Activated CD4-positive, alpha-beta T cell treated with anti-CD3 and anti-CD28 coated beads, Interleukin-2, amount 50 U/mL, for 16 hours (primary cell): ENCODE results near the gene RWDD1.
"Not testable (repeated sequence)": the region's sequence is repeated elsewhere in the genome, so short reads cannot be mapped to it uniquely, and the experiment has no call there.

Source experiments
- DNase-seq: peaks from one replicate; pipeline ENCODE4 v3.0.0-alpha.2; 2020

The RWDD1 gene

GRCh38 chr6:116561377-116562018 is 9.8 kb upstream of the RWDD1 start:
- peak; percentile 69 for DNase-seq

GRCh38 chr6:116562019-116562403 is 9.3 kb upstream of the RWDD1 start:
- no peak for DNase-seq

- DNase-seq, result no peak
These were observed 8.7 kb upstream of the RWDD1 start for GRCh38 chr6:116562614-116563013.

GRCh38 chr6:116563830-116564229 is 7.5 kb upstream of the RWDD1 start:
- no peak for DNase-seq

- DNase-seq, result no peak
These were observed 7.0 kb upstream of the RWDD1 start for GRCh38 chr6:116564311-116564710.

GRCh38 chr6:116564921-116565872 is 6.1 kb upstream of the RWDD1 start:
- no peak for DNase-seq

GRCh38 chr6:116568111-116568510 is 3.2 kb upstream of the RWDD1 start:
- DNase-seq, result no peak

- DNase-seq, result no peak
These were observed 2.2 kb upstream of the RWDD1 start for GRCh38 chr6:116568821-116569755.

GRCh38 chr6:116571683-116572000 is 338 bp downstream of the RWDD1 start:
- no peak for DNase-seq

GRCh38 chr6:116572162-116572561 is 858 bp downstream of the RWDD1 start:
- DNase-seq, result peak; percentile 23

GRCh38 chr6:116575227-116575626 is 3.9 kb downstream of the RWDD1 start:
- no peak for DNase-seq

GRCh38 chr6:116577486-116577885 is 6.2 kb downstream of the RWDD1 start:
- DNase-seq, result no peak

- DNase-seq, result no peak
These were observed 7.0 kb downstream of the RWDD1 start for GRCh38 chr6:116578335-116578734.

GRCh38 chr6:116579143-116579542 is 7.8 kb downstream of the RWDD1 start:
- DNase-seq, result no peak

GRCh38 chr6:116580198-116580597 is 8.9 kb downstream of the RWDD1 start:
- DNase-seq, result no peak

- no peak for DNase-seq
These were observed 15.0 kb downstream of the RWDD1 start for GRCh38 chr6:116586276-116586675.

GRCh38 chr6:116586738-116587137 is 15.4 kb downstream of the RWDD1 start:
- DNase-seq, result no peak

- no peak for DNase-seq
These were observed 23.9 kb downstream of the RWDD1 start for GRCh38 chr6:116595247-116595646.

- DNase-seq, result no peak
These were observed 25.5 kb downstream of the RWDD1 start for GRCh38 chr6:116596815-116597214.

GRCh38 chr6:116603916-116604315 is 32.6 kb downstream of the RWDD1 start:
- DNase-seq, result not testable (repeated sequence)

GRCh38 chr6:116604868-116605267 is 33.6 kb downstream of the RWDD1 start:
- not testable (repeated sequence) for DNase-seq

GRCh38 chr6:116605935-116606334 is 34.6 kb downstream of the RWDD1 start:
- DNase-seq, result no peak

GRCh38 chr6:116611056-116611455 is 39.8 kb downstream of the RWDD1 start:
- DNase-seq, result no peak
